ENCODE results near the gene SLC7A7.

The SLC7A7 gene

GRCh38 chr14:22848351-22849164 lies 33.3 kb upstream of the SLC7A7 start:
- Mint-ChIP-seq H3K36me3 (no peaks in the 10 kb centered on the region), H3K27ac (no peak overlapping the region), H3K9me3 (no peaks in the 10 kb centered on the region), H3K4me1 (peaks cover 18% of the 10 kb centered on the region), H3K4me3 (no peak overlapping the region), H3K27me3 (peaks cover 86% of the 10 kb centered on the region)
- DNase-seq, result no peak
- CTCF ChIA-PET, result interaction anchor here (1.0 to 1.8 kb wide), 4 partner anchors 10 to 278 kb away, joined by 3 to 5 read pairs (median 3); no protein-coding TSS in a partner anchor

GRCh38 chr14:22847661-22848341 lies 32.6 kb upstream of the SLC7A7 start:
- DNase-seq, result no peak
- H3K4me3 Mint-ChIP-seq, result no peak overlapping the region
- CTCF ChIA-PET, result interaction anchor here (1.0 to 1.8 kb wide), 2 partner anchors 53 to 190 kb away, joined by 3 to 5 read pairs; no protein-coding TSS in a partner anchor
- no peak overlapping the region for H3K27ac Mint-ChIP-seq
- H3K36me3 Mint-ChIP-seq, result no peaks in the 10 kb centered on the region
- peaks cover 86% of the 10 kb centered on the region for H3K27me3 Mint-ChIP-seq
- no peaks in the 10 kb centered on the region for H3K9me3 Mint-ChIP-seq
- H3K4me1 Mint-ChIP-seq, result peaks cover 10% of the 10 kb centered on the region

GRCh38 chr14:22846811-22847307 lies 31.6 kb upstream of the SLC7A7 start:
- Mint-ChIP-seq H3K9me3 (no peaks in the 10 kb centered on the region), H3K4me1 (peaks cover 9% of the 10 kb centered on the region), H3K27ac (no peak overlapping the region), H3K4me3 (no peak overlapping the region), H3K36me3 (no peaks in the 10 kb centered on the region), H3K27me3 (peaks cover 93% of the 10 kb centered on the region)
- DNase-seq, result no peak
- CTCF ChIA-PET, result no interaction called here

- no peaks in the 10 kb centered on the region for H3K9me3 Mint-ChIP-seq
- no peaks in the 10 kb centered on the region for H3K36me3 Mint-ChIP-seq
- CTCF ChIA-PET, result interaction anchor here (0.9 to 1.5 kb wide), 2 partner anchors 23 to 276 kb away, joined by 4 to 5 read pairs; no protein-coding TSS in a partner anchor
- peaks cover under 1% of the 10 kb centered on the region for H3K4me1 Mint-ChIP-seq
- no peak overlapping the region for H3K4me3 Mint-ChIP-seq
- peaks cover 91% of the 10 kb centered on the region for H3K27me3 Mint-ChIP-seq
- no peak for DNase-seq
- no peak overlapping the region for H3K27ac Mint-ChIP-seq
Observed at GRCh38 chr14:22845821-22846625, 30.8 kb upstream of the SLC7A7 start.

- no peaks in the 10 kb centered on the region for H3K4me1 Mint-ChIP-seq
- no peaks in the 10 kb centered on the region for H3K9me3 Mint-ChIP-seq
- DNase-seq, result no peak
- H3K4me3 Mint-ChIP-seq, result no peak overlapping the region
- CTCF ChIA-PET, result interaction anchor here (0.9 to 1.5 kb wide), 3 partner anchors 8 to 275 kb away, joined by 4 to 5 read pairs (median 4); no protein-coding TSS in a partner anchor
- no peak overlapping the region for H3K27ac Mint-ChIP-seq
- no peaks in the 10 kb centered on the region for H3K36me3 Mint-ChIP-seq
- H3K27me3 Mint-ChIP-seq, result peaks cover 91% of the 10 kb centered on the region
Observed at GRCh38 chr14:22845103-22845394, 29.8 kb upstream of the SLC7A7 start.

GRCh38 chr14:22844221-22845102 lies 29.2 kb upstream of the SLC7A7 start:
- no peaks in the 10 kb centered on the region for H3K36me3 Mint-ChIP-seq
- H3K27ac Mint-ChIP-seq, result no peak overlapping the region
- H3K27me3 Mint-ChIP-seq, result peaks cover 90% of the 10 kb centered on the region
- H3K9me3 Mint-ChIP-seq, result no peaks in the 10 kb centered on the region
- H3K4me3 Mint-ChIP-seq, result no peak overlapping the region
- DNase-seq, result no peak
- CTCF ChIA-PET, result interaction anchor here (1.0 to 1.5 kb wide), 4 partner anchors 9 to 274 kb away, joined by 3 to 5 read pairs (median 4); no protein-coding TSS in a partner anchor
- H3K4me1 Mint-ChIP-seq, result no peaks in the 10 kb centered on the region

- no peaks in the 10 kb centered on the region for H3K9me3 Mint-ChIP-seq
- CTCF ChIA-PET, result interaction anchor here (1.0 to 1.4 kb wide), 3 partner anchors 9 to 20 kb away, joined by 3 to 5 read pairs (median 4); no protein-coding TSS in a partner anchor
- peaks cover 90% of the 10 kb centered on the region for H3K27me3 Mint-ChIP-seq
- DNase-seq, result no peak
- H3K4me3 Mint-ChIP-seq, result no peak overlapping the region
- no peaks in the 10 kb centered on the region for H3K36me3 Mint-ChIP-seq
- peaks cover 2% of the 10 kb centered on the region for H3K4me1 Mint-ChIP-seq
- no peak overlapping the region for H3K27ac Mint-ChIP-seq
Observed at GRCh38 chr14:22843123-22843925, 28.1 kb upstream of the SLC7A7 start.

GRCh38 chr14:22842211-22843122 lies 27.2 kb upstream of the SLC7A7 start:
- Mint-ChIP-seq H3K27ac (no peak overlapping the region), H3K36me3 (no peaks in the 10 kb centered on the region), H3K4me3 (no peak overlapping the region), H3K4me1 (peaks cover 2% of the 10 kb centered on the region), H3K27me3 (peaks cover 90% of the 10 kb centered on the region), H3K9me3 (no peaks in the 10 kb centered on the region)
- no peak for DNase-seq
- CTCF ChIA-PET, result interaction anchor here (1.2 to 1.4 kb wide), 2 partner anchors 10 to 20 kb away, joined by 4 to 5 read pairs; no protein-coding TSS in a partner anchor

- peaks cover 92% of the 10 kb centered on the region for H3K27me3 Mint-ChIP-seq
- H3K27ac Mint-ChIP-seq, result no peak overlapping the region
- H3K9me3 Mint-ChIP-seq, result no peaks in the 10 kb centered on the region
- H3K4me3 Mint-ChIP-seq, result no peak overlapping the region
- CTCF ChIA-PET, result interaction anchor here (4.9 kb wide), 1 partner anchor 12 kb away, joined by 36 read pairs; no protein-coding TSS in a partner anchor
- peaks cover 9% of the 10 kb centered on the region for H3K4me1 Mint-ChIP-seq
- DNase-seq, result no peak
- peaks cover 2% of the 10 kb centered on the region for H3K36me3 Mint-ChIP-seq
Observed at GRCh38 chr14:22841769-22842168, 26.5 kb upstream of the SLC7A7 start.

- H3K36me3 Mint-ChIP-seq, result peaks cover 3% of the 10 kb centered on the region
- peaks cover 92% of the 10 kb centered on the region for H3K27me3 Mint-ChIP-seq
Observed at GRCh38 chr14:22841311-22841710, 26.1 kb upstream of the SLC7A7 start.

GRCh38 chr14:22839159-22839779 lies 24.0 kb upstream of the SLC7A7 start:
- Mint-ChIP-seq H3K27ac (no peak overlapping the region), H3K36me3 (peaks cover 18% of the 10 kb centered on the region), H3K27me3 (peaks cover 77% of the 10 kb centered on the region), H3K4me1 (peaks cover 12% of the 10 kb centered on the region), H3K9me3 (no peaks in the 10 kb centered on the region), H3K4me3 (no peak overlapping the region)
- CTCF ChIA-PET, result interaction anchor here (0.7 to 4.9 kb wide), 5 partner anchors 10 to 91 kb away, joined by 3 to 36 read pairs (median 4); no protein-coding TSS in a partner anchor
- DNase-seq, result no peak

More at GRCh38 chr14:22841311-22841710, 26.1 kb upstream of the SLC7A7 start:
- no peak for DNase-seq
- no peak overlapping the region for H3K4me3 Mint-ChIP-seq
- peaks cover 11% of the 10 kb centered on the region for H3K4me1 Mint-ChIP-seq
- no peak overlapping the region for H3K27ac Mint-ChIP-seq
- CTCF ChIA-PET, result interaction anchor here (4.9 kb wide), 1 partner anchor 13 kb away, joined by 36 read pairs; no protein-coding TSS in a partner anchor
- H3K9me3 Mint-ChIP-seq, result no peaks in the 10 kb centered on the region
